GM19463 (cell line): ENCODE results near the gene ANXA4.

Source experiments
- ATAC-seq: cut with Tn5 transposase; IDR thresholded peaks from one replicate; pipeline ENCODE4 v1.9.1; 2021; ENCODE audit warnings: mild to moderate bottlenecking, moderate library complexity; ENCODE audit not compliant: unreplicated experiment

Gene ANXA4

DNA sequence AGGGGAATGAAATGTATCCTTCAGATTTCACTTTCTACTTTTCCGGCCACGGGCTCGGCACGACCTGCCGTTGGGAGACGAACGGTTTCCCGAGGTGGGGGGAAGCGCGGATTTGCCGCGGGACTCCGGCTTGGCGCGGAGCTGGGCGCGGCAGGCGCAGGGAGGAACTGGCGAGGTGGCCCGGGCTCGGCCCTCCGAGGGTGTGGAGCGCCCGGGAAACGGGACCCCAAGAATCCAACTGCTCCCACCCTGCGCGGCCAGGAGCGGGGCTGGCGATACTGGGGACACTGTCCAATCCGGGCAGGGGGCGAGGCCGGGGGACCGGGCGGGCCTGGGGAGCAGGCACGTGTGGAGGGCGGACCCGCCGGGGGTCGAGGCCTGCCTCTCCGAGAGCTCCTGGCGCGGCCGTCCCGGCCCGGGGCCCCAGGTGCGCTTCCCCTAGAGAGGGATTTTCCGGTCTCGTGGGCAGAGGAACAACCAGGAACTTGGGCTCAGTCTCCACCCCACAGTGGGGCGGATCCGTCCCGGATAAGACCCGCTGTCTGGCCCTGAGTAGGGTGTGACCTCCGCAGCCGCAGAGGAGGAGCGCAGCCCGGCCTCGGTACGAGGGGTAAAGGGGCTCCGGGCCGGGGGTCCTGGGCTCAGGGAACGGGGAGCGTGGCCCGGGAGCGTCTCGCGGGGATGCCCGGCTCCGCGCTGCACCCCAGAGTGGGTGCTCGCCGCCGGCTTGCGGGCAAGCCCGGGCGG lies at the start of gene ANXA4:
TSS of gene ANXA4 (plus strand) at position 560 of the 747 bp plus-strand sequence. CDS start 39,432 bp downstream, outside the sequence.
- ATAC-seq, result peak; percentile 85

DNA sequence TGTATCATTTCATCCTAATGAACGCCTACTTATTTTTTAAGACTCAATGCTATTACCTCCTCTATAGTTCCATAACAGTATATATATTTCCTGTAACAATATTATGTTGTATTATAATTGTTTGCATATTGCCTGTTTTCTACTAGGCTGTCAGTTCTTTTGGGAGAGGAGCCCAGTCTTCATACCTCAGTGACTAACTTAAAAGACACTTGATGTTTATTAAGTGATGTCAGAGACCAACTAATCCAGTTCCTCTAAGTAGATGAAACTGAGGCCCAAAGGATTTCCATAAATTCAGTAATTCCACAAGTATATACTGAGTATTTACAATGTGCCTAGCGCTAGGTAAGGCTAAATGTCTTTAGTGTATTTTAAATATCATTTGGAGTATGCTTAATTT lies 49.5 kb upstream of the ANXA4 start:
- no peak for ATAC-seq

- peak; percentile 71 for ATAC-seq
Observed at GRCh38 chr2:69693059-69693774, 48.7 kb upstream of the ANXA4 start.

- no peak for ATAC-seq
Observed at GRCh38 chr2:69693775-69694450, 48.0 kb upstream of the ANXA4 start.

GRCh38 chr2:69694894-69695849 lies 46.8 kb upstream of the ANXA4 start:
- ATAC-seq, result no peak

DNA sequence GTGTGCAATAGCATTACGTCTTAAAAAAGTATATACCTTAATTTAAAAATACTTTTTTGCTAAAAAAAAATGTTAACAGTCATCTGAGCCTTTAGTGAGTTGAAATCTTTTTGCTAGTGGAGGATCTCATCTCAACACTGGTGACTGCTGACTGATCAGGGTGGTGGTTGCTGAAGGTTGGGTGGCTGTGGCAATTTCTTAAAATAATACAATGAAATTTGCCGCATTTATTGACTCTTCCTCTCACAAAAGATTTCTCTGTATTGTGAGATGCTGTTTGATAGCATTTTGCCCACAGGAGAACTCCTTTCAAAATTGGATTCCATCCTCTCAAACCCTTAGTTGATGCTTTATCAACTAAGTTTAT lies 46.1 kb upstream of the ANXA4 start:
- ATAC-seq, result no peak

DNA sequence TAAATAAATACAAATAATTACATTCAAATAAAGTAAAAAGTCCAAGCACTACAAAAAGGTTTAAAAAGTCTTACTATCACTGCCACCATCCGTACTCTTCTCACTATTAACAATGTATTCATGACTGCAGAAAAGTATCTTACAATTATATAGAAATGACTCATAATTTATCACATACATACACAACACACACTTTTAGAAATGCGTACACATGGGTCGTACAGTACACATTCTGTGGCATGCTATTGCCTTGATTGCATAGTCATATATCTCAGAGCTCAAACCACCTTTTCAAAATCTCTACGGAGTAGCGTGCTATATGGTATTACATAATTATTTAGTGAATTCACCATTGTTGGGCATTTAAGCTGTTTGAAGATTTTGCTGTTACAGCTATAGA lies 41.6 kb upstream of the ANXA4 start:
- ATAC-seq, result no peak

DNA sequence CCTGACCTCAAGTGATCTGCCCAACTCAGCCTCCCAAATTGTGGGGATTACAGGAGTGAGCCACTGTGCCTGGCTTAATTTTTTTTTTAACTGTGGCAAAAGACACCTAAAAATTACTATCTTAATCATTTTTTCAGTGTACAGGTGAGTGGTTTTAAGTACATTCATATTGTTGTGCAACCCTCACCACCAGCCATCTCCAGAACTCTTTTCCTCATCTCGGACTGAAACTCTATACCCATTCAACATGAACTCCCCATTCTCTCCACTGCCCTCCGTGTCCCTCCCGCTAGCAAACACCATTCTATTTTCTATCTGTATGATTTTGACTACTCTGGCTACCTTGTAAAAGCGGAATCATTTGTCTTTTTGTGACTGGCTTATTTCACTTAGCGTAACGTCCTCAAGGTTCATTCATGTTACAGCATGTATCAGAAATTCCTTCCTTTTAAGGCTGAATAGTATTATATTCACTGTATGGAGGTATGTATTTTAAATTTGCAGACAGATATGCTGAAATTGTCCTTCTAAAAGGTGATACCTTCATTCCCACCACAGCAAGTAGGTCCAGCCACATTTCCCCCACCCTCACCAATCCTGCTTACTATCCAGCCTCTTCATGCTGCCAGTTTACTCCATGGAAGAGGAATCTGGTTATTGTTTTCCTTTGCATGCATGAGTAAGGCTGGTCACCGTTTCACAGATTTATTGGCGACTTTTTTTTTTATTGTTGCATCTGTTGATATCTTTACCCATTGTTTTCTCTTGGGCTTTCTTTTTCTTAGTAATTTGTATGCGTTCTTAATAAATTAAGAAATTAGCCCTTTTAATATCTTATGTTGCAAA lies 40.6 kb upstream of the ANXA4 start:
- ATAC-seq, result no peak

DNA sequence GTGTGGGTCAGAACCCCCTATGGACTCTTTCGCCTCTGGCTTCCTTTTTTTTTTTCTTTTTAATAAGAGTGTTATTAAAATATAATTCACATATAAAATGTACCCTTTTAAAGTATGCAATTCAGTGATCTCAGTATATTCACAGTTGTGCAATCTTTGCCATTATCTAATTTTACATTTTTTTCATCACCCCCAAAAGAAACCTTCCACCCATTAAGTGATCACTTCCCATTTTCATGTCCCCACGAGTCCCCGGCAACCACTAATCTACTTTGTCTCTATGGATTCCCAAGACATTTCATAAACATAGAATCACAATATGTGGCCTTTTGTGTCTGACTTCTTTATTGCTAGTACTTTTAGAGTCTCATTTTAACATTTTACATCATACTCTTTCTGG lies 38.7 kb upstream of the ANXA4 start:
- ATAC-seq, result no peak

DNA sequence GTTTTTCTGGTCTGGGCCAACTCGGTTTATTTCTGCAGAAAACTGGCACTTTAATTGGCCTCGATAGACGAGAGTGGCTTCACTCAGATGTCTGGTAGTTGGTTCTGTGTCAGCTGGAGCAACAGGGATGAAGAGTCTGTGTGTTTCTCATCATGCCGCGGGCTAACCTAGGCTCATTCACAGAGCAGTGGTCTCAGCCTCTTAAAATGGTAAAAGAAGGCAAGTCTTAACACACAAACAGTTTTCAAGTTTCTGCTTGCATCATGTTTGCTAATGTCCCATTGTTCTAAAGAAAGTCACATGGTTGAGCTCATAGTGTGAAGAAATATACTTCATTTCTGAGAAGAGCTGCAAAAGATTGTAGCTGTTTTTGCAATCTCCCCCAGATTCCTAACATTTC lies 37.5 kb upstream of the ANXA4 start:
- no peak for ATAC-seq

GRCh38 chr2:69709290-69709689 lies 32.6 kb upstream of the ANXA4 start:
- ATAC-seq, result no peak

GRCh38 chr2:69711971-69712370 lies 30.0 kb upstream of the ANXA4 start:
- no peak for ATAC-seq

DNA sequence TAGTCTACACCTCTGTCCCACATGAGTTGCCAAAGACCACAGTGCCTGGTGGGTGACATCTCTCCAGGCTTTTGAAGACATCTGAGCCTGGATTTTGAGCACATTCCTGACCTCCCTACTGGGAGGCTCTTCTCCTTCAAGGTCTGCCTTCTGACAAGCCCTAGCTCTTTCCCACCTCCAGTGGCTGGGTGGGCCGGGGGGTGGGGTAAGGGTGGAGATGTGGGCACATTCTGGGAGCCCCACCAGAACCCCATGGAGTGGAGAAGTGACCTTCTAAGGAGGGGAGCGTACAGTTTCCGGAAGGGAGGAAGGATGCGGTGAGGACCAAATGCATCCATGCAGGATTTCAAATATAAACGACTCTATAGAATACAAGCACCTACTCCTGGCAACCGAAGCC lies 27.9 kb upstream of the ANXA4 start:
- ATAC-seq, result no peak

- peak; percentile 51 for ATAC-seq
Observed at GRCh38 chr2:69714539-69715220, 27.3 kb upstream of the ANXA4 start.

DNA sequence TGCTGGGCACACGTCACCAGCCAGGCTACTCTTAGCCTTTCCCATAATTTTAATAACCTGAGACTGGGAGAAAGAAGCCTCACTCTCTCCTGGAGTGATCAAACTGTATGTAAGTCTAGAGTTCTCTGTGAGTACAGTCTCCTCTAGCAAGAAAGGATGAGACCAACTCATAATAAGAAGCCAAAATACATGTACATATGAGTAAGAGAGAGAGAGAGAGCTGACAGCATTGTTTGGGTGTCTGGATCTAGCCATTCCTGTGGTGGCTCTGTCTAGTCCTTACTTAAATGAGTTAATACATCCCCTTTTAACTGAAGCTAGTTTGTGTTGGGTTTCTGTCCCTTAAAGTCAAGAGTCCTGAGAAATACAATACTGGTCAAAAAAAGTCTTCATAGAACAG lies 26.0 kb upstream of the ANXA4 start:
- no peak for ATAC-seq

DNA sequence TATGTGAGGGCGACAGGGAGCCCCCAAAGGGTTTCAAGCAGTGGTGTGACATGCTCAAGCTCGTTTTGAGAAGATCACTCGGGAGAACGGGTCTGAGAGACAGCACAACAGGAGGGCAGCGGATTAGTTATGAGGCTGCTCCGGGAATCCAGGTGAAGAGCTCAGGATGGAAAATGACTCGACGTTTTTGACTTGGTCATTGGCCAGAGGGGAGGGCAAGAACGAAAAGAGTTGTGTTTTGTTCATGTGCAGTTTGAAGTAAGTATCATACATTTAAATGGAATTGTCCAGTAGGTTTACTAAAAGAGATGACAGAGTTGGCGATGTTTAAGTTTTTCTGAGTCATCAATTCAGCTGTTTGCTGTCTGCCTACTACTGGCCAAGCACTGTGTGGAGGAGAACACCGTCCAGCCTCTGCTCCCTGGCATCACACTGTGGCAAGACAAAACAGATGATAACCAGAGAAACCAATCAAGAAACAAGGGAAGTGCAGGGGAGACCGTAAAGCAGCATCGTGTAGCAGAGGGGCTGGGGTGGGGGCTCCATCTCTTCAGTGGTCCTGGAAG lies 25.3 kb upstream of the ANXA4 start:
- no peak for ATAC-seq

GRCh38 chr2:69717186-69717585 lies 24.7 kb upstream of the ANXA4 start:
- ATAC-seq, result no peak

DNA sequence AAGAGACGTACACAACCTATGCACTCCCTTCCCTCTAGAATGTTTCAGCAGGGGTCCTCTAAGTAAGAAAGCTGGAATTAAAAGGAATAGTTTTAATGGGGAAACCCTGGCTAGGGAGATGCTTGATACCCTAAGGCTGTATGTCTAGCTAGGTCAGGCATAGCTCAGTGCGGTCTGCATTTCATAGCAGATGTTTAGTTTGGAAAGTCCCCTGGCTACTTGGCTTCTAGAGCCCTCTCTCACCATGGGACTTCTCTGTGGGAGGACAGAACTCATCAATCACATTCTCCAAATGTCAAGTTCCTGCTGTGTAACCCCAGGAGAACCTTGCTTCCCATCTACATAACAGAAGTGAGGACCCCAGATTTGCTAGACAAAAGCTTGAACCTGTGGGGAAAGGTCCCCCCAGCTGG lies 24.1 kb upstream of the ANXA4 start:
- ATAC-seq, result peak; percentile 88

DNA sequence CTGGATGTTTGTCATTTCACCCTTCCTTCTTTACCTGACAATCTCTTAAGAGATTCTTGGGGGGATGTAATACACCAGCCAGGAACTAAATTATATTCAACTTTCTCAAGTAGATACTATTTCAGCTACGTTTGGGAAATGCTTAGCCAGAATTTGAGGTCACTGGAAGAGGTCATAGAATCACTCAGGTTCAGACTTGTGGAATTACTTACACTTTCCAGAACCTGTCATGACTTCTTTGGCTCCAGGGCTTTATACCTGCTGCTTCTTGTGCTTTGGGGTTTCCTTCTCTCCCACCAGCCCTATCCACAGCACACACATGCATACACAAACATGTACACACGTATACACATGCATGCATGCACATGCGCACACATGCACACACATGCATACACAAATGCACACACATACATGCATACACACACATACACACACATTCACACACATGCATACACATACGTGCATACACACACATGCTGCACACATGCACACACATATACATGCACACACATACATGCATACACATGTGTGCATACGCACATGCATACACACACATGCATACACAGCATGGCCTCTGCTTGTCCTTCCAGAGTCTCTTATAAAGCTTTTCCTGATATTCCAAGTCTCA lies 23.5 kb upstream of the ANXA4 start:
- no peak for ATAC-seq
